GM21360 (cell line): Measurements from ENCODE around the gene ZNF747.
"Not testable (repeated sequence)": the region's sequence is repeated elsewhere in the genome, so short reads cannot be mapped to it uniquely, and the experiment has no call there.

Experiments used
- ATAC-seq: cut with Tn5 transposase; IDR thresholded peaks from one replicate; pipeline ENCODE4 v1.9.1; 2021; ENCODE audit warnings: mild to moderate bottlenecking, moderate library complexity; ENCODE audit not compliant: unreplicated experiment

Gene ZNF747

DNA sequence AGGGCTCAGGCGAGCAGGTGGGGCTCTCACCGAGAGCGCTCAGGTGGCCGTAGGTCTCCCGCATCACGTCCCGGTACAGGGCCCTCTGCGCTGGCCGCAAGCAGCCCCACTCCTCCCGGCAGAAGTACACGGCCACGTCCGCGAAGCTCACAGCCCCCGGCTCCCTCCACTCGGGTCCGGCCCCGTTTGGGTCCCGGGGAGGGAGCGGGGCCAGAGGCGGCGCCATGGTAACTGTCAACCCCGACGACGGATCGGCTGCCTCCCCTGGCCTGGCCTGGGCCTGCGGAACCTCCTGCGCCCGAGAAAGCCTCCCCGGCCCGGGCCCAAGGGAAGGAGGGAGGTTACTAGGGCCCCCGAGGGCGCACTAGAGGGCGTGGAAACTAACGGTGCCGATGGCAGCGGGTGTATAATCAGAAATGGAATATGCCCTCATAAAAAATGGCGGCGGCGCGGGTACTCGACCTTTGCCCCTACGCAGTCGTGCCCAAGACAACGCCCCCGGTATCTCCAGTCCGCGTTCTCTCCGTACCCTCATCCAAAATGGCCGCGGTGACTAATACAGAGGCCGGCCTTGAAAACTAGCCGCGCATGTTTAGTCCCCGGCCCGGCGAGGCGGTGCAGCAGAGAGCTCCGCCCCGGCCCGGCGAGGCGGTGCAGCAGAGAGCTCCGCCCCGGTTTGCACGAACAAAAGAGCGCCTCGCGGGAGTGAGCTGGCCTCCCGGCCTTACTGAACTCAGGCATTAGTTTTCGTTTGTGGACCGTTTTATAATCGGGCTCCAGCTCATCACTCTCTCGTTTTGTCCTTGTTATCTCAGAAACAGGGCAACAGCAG is 23.5 kb upstream of the ZNF747 start, which contains the start of gene ZNF764:
Gene ZNF764, minus strand, starts transcription at position 418 of the 832 bp plus-strand sequence. Its CDS starts 192 bp downstream, at position 226.
- ATAC-seq = peak; percentile 90

DNA sequence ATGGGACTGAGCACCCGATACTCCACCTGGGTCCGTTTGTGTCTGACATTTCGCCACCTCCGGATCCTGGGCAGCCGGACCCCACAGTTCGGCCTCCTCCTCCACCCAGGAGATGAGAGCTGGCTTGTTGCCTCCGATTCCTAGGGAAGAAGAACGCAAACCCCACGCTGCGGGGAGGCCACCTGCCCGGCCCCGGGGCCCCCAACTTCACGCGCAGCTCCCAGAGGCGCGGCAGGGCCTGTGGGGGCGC is 23.0 kb upstream of the ZNF747 start:
- ATAC-seq = peak; percentile 8

DNA sequence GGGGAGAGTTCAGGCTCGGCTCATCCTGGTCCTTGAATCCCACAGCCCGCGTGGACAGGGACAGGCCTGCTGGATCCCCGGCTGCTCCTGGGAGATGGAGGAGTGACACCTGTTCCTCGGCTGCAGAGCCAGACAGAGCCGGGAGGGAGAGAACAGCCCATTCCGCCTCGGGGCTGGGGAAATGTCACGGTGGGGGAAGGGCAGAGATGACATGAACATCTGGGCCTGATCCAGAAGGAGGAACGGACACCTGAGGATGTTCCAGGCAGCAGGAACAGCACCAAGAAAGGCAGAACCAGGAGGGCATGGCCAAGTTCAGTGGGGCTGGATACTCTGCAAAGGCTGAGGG is 21.4 kb upstream of the ZNF747 start:
- no peak for ATAC-seq

- ATAC-seq = no peak
Measured at GRCh38 chr16:30555315-30556124, 20.9 kb upstream of the ZNF747 start.

DNA sequence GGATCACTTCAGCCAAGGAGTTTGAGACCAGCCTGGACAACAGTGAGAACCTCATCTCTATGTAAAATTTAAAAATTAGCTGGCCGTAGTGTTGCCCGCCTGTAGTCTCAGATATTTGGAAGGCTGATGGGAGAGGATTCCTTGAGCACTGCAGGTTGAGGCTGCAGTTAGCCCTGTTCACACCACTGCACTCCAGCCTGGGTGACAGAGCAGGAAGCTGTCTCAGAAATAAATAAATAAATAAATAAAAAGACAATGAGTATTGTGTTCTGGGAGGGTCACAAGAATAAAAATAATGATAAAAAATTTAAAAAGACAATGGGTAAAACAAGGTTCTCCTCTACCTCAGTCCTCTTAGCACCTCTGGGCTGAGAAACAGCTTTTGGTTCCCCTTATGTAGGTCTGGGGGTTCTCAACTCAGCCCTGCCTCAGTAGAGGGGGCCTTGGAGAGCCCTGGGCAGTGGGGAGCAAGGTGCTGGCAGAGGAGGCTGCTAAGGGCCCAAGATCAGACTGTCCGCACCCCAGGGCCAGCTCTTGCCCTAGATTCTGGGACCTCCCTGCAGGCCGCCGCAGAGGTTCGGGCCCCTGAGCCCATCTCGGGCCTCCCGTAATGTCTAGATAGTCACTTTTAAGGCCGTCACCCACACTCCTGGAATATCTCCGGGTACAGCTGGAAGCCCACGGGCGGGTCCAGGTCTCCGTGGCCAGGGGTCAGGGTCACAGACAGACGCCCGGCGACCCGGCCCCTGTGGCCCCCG is 20.1 kb upstream of the ZNF747 start:
- ATAC-seq = no peak

DNA sequence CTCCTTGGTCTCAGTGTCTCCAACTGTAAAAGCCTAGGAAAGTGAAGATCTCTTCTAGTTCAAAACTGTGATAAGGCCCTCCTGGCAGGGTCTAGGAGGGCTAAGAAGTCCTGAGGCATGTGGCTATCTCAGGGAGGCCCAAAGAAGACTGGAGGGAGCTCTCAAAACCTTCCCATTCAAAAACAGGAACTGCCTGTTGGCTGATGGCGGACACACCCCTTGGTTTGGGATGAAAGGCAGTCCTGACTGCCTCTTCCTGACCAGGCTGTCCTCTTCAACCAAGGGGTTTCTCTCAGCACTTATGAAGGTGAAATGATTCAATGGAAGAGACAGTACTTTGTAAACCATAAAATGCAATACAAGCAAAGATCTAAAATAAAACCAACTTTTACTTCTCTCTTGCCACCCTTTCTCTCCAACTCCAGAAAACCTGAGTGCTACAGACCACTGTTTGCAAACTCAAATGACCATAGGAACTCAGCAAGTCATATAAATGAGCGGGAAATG is 18.8 kb upstream of the ZNF747 start:
- no peak for ATAC-seq

DNA sequence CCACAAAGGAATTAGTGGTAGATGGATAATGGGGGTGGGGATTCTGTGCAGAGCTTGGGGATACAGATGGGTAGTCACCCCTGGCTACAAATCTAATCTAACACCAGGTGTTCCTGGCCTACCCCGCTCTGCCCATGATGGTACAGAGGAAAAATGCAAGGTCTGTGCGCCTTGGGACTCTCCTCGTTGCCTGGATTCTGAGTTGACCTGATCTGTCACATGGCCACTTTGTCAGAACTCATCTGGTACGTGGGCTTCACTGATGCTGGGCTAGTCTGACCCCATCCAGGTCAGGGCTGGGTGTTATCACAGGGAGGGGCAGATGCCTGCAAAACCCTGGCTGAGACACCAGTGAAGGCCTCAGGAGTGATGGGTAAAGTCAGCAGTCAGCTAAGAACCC is 18.3 kb upstream of the ZNF747 start:
- no peak for ATAC-seq

DNA sequence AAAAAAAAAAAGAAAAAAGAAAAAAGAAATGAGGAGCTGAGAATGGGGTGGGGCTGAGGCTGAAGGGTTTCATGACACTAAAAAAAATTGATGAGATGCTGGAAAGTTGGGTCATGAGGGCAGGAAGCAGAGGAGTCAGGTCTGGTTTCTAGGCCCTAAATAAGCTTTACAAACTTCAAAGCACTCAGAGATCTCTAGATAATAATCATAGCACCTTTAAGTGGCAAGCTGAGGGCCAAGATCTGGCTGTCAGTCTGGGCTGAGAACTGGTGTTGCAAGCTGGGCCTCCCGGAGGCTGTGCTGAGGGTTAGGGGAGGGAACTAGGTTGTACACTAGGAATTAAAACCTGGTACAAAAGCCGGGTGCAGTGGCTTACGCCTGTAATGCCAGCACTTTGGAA is 17.1 kb upstream of the ZNF747 start:
- no peak for ATAC-seq

GRCh38 chr16:30548416-30549253 is 14.0 kb upstream of the ZNF747 start:
- no peak for ATAC-seq

DNA sequence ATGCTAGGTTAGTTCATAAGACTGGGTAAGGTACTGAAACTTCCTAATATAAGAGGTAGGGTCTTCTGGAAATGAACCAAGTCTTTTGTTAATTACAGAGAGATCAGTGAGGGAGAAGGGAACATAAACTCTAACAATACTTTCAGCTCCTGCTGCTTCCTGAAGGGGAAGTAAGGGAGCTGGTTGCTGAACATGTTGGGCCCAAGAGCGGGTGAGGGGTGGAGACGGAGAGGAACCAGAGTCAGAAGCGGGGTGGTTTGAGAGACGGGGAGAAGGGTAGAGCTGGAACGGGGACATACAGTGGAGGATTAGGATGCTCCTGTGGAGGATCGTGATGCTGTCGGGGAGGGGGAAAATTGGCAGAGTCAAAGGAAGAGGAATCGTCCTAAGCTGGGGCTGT is 11.5 kb upstream of the ZNF747 start:
- ATAC-seq = no peak

DNA sequence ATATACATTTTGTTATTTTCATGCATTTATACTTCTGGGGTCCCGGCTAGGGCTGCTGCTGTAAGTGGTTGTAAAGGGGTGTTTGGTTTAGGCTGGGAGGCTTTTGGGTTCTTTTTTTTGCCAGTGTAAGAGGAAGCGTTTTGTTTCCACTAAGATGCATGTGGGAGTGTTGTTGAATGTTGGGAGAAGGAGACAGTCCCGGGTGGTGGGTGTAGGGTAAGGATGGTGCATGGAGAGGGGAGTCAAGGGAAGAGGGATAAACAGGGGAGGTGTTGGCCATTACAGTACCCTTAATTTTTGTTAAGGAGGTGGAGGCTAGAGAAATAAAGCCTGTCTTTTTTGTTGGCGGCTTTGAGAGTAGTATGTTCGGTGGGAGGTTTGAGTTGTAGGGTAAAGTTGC is 8.4 kb upstream of the ZNF747 start:
- no peak for ATAC-seq

- ATAC-seq = no peak
Measured at GRCh38 chr16:30541502-30542329, 7.1 kb upstream of the ZNF747 start.

- not testable (repeated sequence) for ATAC-seq
Measured at GRCh38 chr16:30540916-30541464, 6.3 kb upstream of the ZNF747 start.

GRCh38 chr16:30539986-30540526 is 5.4 kb upstream of the ZNF747 start:
- ATAC-seq = not testable (repeated sequence)

DNA sequence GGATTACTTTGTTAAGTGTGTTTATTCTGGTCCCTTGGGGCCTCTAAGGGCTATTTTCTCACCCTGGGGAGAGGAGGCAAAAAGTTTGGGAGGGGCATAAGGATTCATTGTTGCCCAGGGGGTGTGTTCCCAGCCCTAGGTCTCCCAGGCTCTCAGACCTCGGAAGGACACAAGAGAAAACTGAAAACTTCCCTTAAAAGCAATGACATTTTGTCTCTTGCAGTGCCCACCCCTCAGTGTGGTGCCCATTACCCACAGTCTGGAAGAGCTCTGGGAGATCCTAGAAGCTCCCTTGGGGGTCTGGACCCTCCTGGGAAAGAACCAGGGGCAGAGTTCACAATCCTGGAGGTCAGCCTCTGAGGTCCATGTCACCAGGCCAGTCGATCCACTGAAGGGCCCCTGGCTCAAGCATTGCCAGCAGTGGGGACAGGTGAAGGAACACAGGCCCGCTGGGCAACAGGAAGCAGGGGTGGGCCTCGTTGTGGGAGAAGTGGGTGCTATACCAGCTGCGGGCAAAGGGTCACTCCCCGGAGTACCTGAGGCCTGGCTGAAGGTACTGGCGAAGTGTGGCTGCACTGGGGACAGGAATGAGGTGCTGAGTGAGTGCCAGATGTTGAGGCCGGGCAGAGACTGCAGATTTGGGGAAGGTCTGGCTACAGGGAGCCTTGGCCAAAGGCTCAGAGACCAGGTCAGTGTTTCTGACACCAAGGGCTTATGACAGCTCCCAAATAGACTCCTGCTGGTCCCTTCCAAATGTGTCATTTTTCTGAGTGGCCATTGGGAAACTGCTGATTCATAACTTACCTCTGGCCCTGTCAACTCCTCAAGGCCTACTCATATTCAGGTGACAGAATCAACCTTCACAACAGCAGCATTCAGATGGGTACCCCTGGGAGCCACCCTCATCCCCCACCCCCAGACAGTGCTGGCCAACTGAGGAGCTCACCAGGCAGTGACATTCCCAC is 4.6 kb upstream of the ZNF747 start:
- ATAC-seq = no peak

DNA sequence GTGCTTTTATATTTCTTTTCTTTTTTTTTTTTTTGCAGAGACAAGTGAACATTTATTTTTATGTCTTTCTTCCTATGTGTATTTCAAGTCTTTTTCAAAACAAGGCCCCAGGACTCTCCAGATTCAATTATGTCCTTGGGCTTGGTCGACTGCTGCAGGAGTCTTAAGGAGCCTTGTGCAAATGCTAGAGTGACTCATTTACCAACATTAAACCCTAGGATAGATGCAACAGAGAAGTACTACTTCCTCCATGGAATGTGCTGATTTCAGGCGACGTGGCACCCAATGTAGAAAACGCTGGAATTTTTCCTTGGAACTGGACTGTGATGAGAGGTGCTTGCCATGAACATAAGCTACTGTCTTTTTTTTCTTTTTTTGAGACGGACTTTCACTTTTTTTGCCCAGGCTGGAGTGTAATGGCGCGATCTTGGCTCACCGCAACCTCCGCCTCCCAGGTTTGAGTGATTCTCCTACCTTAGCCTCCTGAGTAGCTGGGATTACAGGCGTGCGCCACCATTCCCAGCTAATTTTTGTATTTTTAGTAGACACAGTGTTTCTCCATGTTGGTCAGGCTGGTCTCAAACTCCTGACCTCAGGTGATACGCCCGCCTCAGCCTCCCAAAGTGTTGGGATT is 1.9 kb upstream of the ZNF747 start:
- ATAC-seq = not testable (repeated sequence)

DNA sequence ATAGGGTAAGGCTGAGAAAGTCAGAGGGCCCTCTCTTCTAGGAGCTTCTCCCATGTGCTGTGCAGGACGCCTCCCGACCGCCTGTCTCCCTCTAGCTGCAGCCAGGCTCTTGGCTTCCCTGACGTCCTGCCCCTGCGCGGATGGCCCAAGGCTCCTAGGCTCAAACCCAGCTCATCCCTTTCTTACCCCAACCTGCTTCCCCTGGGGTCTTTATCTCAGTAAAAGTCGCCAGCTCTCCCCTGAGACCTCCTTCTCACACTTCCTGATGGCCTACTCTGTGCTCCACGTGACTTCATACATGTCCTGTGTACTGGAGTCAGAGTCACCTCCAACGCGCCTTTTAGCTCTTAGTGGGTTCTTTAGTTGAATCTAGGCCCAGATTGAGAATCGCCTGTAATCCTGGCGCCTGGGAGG is 1.1 kb upstream of the ZNF747 start:
- ATAC-seq = peak; percentile 50
